GM12873 (cell line): Measurements from ENCODE around the gene SCG3.

Experiments used
- TF ChIP-seq, protein P1 (sequence below): IDR thresholded peaks from 2 replicates; pipeline ENCODE4 v1.5.1; 2012; ENCODE audit warnings: low read depth, mild to moderate bottlenecking, moderate library complexity, low read length, control low read depth; ENCODE audit not compliant: insufficient read depth; ENCODE audit errors: missing control alignments

The SCG3 gene

GRCh38 chr15:51652084-51652668 lies 29.1 kb upstream of the SCG3 start:
- TF ChIP-seq, protein P1, sequence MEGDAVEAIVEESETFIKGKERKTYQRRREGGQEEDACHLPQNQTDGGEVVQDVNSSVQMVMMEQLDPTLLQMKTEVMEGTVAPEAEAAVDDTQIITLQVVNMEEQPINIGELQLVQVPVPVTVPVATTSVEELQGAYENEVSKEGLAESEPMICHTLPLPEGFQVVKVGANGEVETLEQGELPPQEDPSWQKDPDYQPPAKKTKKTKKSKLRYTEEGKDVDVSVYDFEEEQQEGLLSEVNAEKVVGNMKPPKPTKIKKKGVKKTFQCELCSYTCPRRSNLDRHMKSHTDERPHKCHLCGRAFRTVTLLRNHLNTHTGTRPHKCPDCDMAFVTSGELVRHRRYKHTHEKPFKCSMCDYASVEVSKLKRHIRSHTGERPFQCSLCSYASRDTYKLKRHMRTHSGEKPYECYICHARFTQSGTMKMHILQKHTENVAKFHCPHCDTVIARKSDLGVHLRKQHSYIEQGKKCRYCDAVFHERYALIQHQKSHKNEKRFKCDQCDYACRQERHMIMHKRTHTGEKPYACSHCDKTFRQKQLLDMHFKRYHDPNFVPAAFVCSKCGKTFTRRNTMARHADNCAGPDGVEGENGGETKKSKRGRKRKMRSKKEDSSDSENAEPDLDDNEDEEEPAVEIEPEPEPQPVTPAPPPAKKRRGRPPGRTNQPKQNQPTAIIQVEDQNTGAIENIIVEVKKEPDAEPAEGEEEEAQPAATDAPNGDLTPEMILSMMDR, result no peak

GRCh38 chr15:51658664-51659063 lies 22.6 kb upstream of the SCG3 start:
- TF ChIP-seq, protein P1, result no peak

DNA sequence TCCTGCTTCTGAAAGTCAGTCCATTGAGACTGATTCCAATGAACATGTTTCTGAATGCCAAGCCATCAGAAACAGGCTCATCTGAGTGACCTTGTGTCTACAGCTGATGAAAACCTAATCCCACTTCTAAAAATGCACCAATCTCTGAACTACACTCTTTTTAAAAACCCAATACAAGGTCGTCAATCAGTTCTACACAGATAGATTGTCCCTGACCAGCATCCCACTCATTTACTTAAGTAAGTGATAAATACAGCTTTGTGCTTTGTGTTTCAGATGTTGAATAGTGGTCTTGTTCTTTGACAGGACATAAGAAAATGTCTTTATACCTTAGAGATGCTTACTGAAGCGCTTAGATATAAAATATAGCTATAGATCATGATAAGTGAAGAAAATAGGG lies 20.2 kb upstream of the SCG3 start:
- TF ChIP-seq, protein P1, result no peak

DNA sequence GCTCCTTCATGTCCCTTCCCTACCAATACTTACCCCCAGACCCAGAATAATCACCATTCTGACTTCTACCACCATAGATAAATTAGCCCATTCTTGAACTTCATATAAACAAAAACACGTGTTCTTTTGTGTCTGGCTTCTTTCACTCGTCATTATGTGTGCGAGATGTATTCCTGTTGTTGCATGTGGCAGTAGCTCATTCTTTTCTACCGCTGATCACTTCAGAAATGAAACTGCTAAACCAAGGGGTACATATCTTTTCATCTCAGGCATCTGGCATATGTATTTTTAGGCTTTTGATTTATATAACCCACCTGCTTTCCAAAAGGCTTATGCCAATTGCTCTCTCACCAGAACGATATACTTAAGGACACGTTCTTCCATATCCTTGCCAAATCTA lies 13.8 kb upstream of the SCG3 start:
- TF ChIP-seq, protein P1, result no peak

DNA sequence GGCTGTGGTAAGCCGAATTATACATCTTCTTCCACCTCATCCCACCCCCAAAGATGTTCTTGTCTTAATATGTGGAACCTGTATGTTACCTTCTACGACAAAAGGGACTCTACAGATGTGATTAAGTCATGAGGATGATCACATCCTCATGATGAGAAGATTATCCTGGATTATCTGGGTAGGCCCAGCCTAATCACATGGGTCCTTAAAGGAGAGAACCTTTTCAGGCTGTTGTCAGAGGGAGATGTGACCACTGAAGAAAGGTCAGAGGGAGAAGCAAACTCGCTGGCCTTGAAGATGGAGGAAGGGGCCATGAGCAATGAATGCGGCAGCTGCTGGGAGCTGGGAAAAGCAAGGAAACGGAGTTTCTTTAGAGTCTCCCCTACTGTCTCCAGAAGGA lies 12.9 kb upstream of the SCG3 start:
- TF ChIP-seq, protein P1, result no peak

- TF ChIP-seq, protein P1, result no peak
Measured at GRCh38 chr15:51669381-51669780, 11.9 kb upstream of the SCG3 start.

- TF ChIP-seq, protein P1, result no peak
Measured at GRCh38 chr15:51672155-51672687, 9.1 kb upstream of the SCG3 start.
